ENCODE measurements around the gene MOB3B. TPM values are rescaled to one million over a fixed set of nuclear protein-coding genes. Genes with fewer than 3 reads are reported as not detected.

MOB3B gene
- total RNA-seq, 1 donor from 2014 or later, result 3.8 TPM

DNA sequence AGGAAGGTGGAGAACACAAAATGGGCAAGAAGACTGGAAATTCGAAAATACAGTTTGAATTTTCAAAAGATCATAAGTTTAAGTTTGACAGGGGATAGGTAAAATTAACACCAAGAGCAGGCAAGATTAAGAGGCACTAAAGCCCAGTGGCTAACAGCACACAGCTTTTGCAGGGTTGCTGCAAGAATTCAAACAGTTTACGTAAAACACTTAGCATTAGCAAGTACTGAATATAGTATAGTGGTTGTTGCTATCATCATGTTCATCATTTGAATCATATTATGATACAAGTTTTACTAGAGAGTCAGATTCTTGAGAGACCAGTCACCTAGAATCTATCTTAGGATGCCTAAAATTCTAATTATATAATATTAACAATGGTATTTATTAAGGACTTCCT is 66.8 kb downstream of the MOB3B start:
- no peaks in the 10 kb centered on the region for H3K9me3 Mint-ChIP-seq (ENCODE audit: low read depth)
- no peak for DNase-seq (ENCODE audit: low spot score)
- H3K4me3 Mint-ChIP-seq (ENCODE audit: unreplicated experiment), result no peak overlapping the region
- TF ChIP-seq, protein P1, sequence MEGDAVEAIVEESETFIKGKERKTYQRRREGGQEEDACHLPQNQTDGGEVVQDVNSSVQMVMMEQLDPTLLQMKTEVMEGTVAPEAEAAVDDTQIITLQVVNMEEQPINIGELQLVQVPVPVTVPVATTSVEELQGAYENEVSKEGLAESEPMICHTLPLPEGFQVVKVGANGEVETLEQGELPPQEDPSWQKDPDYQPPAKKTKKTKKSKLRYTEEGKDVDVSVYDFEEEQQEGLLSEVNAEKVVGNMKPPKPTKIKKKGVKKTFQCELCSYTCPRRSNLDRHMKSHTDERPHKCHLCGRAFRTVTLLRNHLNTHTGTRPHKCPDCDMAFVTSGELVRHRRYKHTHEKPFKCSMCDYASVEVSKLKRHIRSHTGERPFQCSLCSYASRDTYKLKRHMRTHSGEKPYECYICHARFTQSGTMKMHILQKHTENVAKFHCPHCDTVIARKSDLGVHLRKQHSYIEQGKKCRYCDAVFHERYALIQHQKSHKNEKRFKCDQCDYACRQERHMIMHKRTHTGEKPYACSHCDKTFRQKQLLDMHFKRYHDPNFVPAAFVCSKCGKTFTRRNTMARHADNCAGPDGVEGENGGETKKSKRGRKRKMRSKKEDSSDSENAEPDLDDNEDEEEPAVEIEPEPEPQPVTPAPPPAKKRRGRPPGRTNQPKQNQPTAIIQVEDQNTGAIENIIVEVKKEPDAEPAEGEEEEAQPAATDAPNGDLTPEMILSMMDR (IDR thresholded peaks at IDR 0.05), result no peak
- peaks cover 13% of the 10 kb centered on the region for H3K27me3 Mint-ChIP-seq (ENCODE audit: low read depth)
- no peak overlapping the region for H3K27ac Mint-ChIP-seq (ENCODE audit: unreplicated experiment)
- H3K36me3 Mint-ChIP-seq (ENCODE audit: low read depth), result no peaks in the 10 kb centered on the region
- H3K4me1 Mint-ChIP-seq (ENCODE audit: low read depth), result peaks cover 3% of the 10 kb centered on the region

DNA sequence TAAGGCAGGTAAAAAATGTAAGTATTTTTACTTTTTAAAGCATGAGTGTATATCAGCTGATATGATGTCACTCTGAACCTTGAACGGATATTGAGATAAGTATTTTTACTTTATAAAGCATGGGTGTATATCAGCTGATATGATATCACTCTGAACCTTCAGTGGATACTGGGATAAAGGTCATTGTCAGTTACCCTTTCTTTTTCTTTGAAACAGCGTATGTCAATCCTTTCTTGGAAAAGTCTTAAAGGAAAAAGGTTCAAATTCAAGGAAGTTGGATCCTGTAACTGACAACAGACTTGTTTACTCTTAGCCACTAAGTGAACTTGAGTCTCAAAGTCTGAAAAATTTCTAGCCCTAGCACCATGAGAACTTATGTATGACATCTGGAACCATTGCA is 67.2 kb downstream of the MOB3B start:
- Mint-ChIP-seq H3K27ac (ENCODE audit: unreplicated experiment) (no peak overlapping the region), H3K27me3 (ENCODE audit: low read depth) (peaks cover 13% of the 10 kb centered on the region), H3K4me1 (ENCODE audit: low read depth) (no peaks in the 10 kb centered on the region), H3K4me3 (ENCODE audit: unreplicated experiment) (no peak overlapping the region), H3K36me3 (ENCODE audit: low read depth) (no peaks in the 10 kb centered on the region), H3K9me3 (ENCODE audit: low read depth) (no peaks in the 10 kb centered on the region)
- no peak for DNase-seq (ENCODE audit: low spot score)
- TF ChIP-seq, protein P1 (IDR thresholded peaks at IDR 0.05), result no peak

DNA sequence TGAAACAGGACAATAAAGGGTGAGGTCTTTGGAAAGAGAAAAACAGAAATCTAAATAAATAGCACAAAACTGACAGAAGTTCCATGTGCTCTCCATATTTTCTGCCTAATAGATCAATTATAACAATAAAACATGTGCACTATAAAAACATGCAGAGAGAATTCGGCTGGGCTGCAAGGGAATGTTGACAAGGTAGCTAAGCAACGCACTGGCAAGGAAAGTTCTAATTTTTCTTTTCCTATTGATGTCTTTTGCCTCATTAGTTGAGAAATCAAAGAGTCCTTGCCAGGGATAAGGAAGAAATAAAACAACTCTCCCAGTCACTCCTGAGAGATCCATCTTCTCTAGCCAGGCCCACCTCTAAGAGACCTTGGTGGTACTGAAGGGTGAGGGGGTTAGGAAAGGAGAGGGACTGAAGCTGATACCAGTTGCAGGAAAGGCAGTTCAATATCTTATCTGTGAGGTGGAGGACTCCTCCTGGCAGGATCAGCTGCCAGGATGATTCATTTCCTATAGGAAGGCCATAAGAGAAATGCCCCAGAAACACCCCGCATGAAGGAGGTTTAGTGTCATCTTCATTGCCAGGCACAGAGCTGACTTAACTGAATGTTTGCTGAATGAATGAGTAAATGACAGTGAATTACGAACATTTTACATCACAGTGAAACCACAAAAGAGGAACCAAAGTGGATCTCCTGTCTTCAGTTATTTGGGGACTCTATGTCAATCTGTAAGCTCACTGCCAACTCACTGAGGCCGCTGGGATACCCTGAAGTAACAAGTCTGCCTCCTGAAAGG is 69.2 kb downstream of the MOB3B start:
- H3K27me3 Mint-ChIP-seq (ENCODE audit: low read depth), result peaks cover 9% of the 10 kb centered on the region
- H3K36me3 Mint-ChIP-seq (ENCODE audit: low read depth), result peaks cover 2% of the 10 kb centered on the region
- no peaks in the 10 kb centered on the region for H3K4me1 Mint-ChIP-seq (ENCODE audit: low read depth)
- H3K9me3 Mint-ChIP-seq (ENCODE audit: low read depth), result no peaks in the 10 kb centered on the region
- TF ChIP-seq, protein P1 (IDR thresholded peaks at IDR 0.05), result no peak
- H3K4me3 Mint-ChIP-seq (ENCODE audit: unreplicated experiment), result no peak overlapping the region
- no peak overlapping the region for H3K27ac Mint-ChIP-seq (ENCODE audit: unreplicated experiment)
- DNase-seq (ENCODE audit: low spot score), result no peak

DNA sequence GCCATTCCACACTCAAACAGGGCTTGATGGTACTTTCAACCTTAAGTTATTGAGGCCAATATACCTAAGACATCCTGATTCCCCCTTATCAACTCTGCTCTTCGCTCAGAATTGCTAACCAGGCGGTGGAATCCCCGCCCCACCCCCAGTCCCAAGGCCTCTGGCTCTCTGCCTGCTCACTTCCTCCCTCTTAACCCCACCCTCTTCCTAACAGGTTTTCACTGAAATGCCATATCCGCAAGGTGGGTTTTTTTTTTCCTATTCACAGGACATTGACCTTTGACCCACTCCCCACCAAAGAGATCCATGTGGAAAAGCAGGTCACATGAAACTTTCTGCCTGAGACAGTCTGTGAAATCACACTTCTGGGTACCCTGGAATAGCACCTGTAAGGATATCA is 72.2 kb downstream of the MOB3B start:
- H3K4me1 Mint-ChIP-seq (ENCODE audit: low read depth), result peaks cover 10% of the 10 kb centered on the region
- no peak for DNase-seq (ENCODE audit: low spot score)

DNA sequence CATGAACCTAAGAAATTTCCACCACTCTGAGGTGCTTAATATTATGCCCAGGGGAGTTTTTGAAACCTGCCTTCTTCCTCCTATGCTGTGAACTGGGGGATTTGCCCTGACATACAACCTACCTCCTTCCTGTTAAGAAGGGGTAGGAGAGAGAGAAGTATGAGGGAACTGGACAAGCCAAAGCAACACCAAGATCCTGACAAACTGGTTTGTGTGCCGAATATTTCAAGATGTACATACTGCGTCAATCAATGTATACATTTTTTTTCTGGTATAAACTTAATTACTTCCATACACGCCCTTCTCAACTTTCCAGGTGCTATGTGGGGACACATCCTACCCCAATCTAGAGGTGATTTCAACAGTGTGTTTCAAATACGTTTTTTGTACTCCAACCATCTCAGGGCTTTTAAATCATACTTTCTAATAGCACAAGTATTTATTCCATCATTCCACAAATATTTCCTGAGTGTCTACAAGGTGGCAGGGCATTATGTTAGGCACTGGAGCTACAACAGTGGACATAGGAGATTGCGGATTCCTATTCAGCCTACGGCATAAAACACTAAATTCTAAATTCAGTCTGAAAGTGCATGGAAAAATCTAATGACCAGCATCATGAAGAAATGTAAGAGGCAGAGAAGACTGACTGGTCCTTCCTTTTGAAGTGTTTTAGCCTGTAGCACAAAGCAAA is 75.6 kb downstream of the MOB3B start:
- Mint-ChIP-seq H3K36me3 (ENCODE audit: low read depth) (peaks cover 5% of the 10 kb centered on the region), H3K4me1 (ENCODE audit: low read depth) (peaks cover 17% of the 10 kb centered on the region), H3K27me3 (ENCODE audit: low read depth) (peaks cover 2% of the 10 kb centered on the region), H3K9me3 (ENCODE audit: low read depth) (no peaks in the 10 kb centered on the region), H3K4me3 (ENCODE audit: unreplicated experiment) (no peak overlapping the region), H3K27ac (ENCODE audit: unreplicated experiment) (no peak overlapping the region)
- TF ChIP-seq, protein P1 (IDR thresholded peaks at IDR 0.05), result no peak
- no peak for DNase-seq (ENCODE audit: low spot score)

More for the DNA sequence above, 72.2 kb downstream of the MOB3B start:
- Mint-ChIP-seq H3K27me3 (ENCODE audit: low read depth) (peaks cover 8% of the 10 kb centered on the region), H3K4me3 (ENCODE audit: unreplicated experiment) (no peak overlapping the region), H3K9me3 (ENCODE audit: low read depth) (no peaks in the 10 kb centered on the region), H3K27ac (ENCODE audit: unreplicated experiment) (no peak overlapping the region), H3K36me3 (ENCODE audit: low read depth) (peaks cover 2% of the 10 kb centered on the region)
- TF ChIP-seq, protein P1 (IDR thresholded peaks at IDR 0.05), result no peak

All from chondrocyte (in vitro differentiated cells).